Measurements from ENCODE around the gene HNRNPA2B1.
"Not testable (repeated sequence)": the region's sequence is repeated elsewhere in the genome, so short reads cannot be mapped to it uniquely, and the experiment has no call there.

Gene HNRNPA2B1

GRCh38 chr7:26166684-26167266, 33.8 kb downstream of the HNRNPA2B1 start:
- DNase-seq (ENCODE audit: low read depth in 3 of 3, low spot score in 1 of 3): no peak

GRCh38 chr7:26165950-26166683, 34.4 kb downstream of the HNRNPA2B1 start:
- DNase-seq (ENCODE audit: low read depth in 3 of 3, low spot score in 1 of 3): no peak

- DNase-seq (ENCODE audit: low read depth in 3 of 3, low spot score in 1 of 3): not testable (repeated sequence)
These were observed 36.7 kb downstream of the HNRNPA2B1 start for GRCh38 chr7:26163804-26164203.

- DNase-seq (ENCODE audit: low read depth in 3 of 3, low spot score in 1 of 3): no peak
These were observed 38.1 kb downstream of the HNRNPA2B1 start for GRCh38 chr7:26162431-26162830.

- no peak for DNase-seq (ENCODE audit: low read depth in 3 of 3, low spot score in 1 of 3)
These were observed 39.6 kb downstream of the HNRNPA2B1 start for GRCh38 chr7:26160896-26161295.

- no peak for DNase-seq (ENCODE audit: low read depth in 3 of 3, low spot score in 1 of 3)
These were observed 41.3 kb downstream of the HNRNPA2B1 start for GRCh38 chr7:26159243-26159642.

- DNase-seq (ENCODE audit: low read depth in 3 of 3, low spot score in 1 of 3): no peak
These were observed 42.9 kb downstream of the HNRNPA2B1 start for GRCh38 chr7:26157520-26158105.

GRCh38 chr7:26156451-26157420, 43.8 kb downstream of the HNRNPA2B1 start:
- DNase-seq (ENCODE audit: low read depth in 3 of 3, low spot score in 1 of 3): peak; percentile 23 to 35 (median 28)

- no peak for DNase-seq (ENCODE audit: low read depth in 3 of 3, low spot score in 1 of 3)
These were observed 44.8 kb downstream of the HNRNPA2B1 start for GRCh38 chr7:26155531-26156375.

- DNase-seq (ENCODE audit: low read depth in 3 of 3, low spot score in 1 of 3): no peak
These were observed 46.4 kb downstream of the HNRNPA2B1 start for GRCh38 chr7:26153823-26154783.

- DNase-seq (ENCODE audit: low read depth in 3 of 3, low spot score in 1 of 3): no peak
These were observed 47.2 kb downstream of the HNRNPA2B1 start for GRCh38 chr7:26153241-26153822.

- DNase-seq (ENCODE audit: low read depth in 3 of 3, low spot score in 1 of 3): peak in 1 of 3 donors; percentile 19
These were observed 47.7 kb downstream of the HNRNPA2B1 start for GRCh38 chr7:26152782-26153240.

GRCh38 chr7:26151953-26152781, 48.4 kb downstream of the HNRNPA2B1 start, which contains the start of gene NFE2L3:
TSS of gene NFE2L3 (plus strand) at chr7:26152198. CDS start at chr7:26152499, 301 bp downstream.
- DNase-seq (ENCODE audit: low read depth in 3 of 3, low spot score in 1 of 3): peak; percentile 45 to 76 (median 63)

- DNase-seq (ENCODE audit: low read depth in 3 of 3, low spot score in 1 of 3): no peak
These were observed 48.9 kb downstream of the HNRNPA2B1 start for GRCh38 chr7:26151650-26151952.

- DNase-seq (ENCODE audit: low read depth in 3 of 3, low spot score in 1 of 3): no peak
These were observed 49.5 kb downstream of the HNRNPA2B1 start for GRCh38 chr7:26151096-26151495.

- DNase-seq (ENCODE audit: low read depth in 3 of 3, low spot score in 1 of 3): no peak
These were observed 51.1 kb downstream of the HNRNPA2B1 start for GRCh38 chr7:26149391-26149977.

GRCh38 chr7:26148307-26148700, 52.2 kb downstream of the HNRNPA2B1 start:
- not testable (repeated sequence) for DNase-seq (ENCODE audit: low read depth in 3 of 3, low spot score in 1 of 3)

Data from stimulated activated CD4-positive, alpha-beta T cell treated with anti-CD3 and anti-CD28 coated beads, TNF-alpha, amount 100 ng/mL, for 1 hour (primary cell).